Measurements from ENCODE around the gene SAMD4B.
"Not testable (repeated sequence)": the region's sequence is repeated elsewhere in the genome, so short reads cannot be mapped to it uniquely, and the experiment has no call there.

Gene SAMD4B

DNA sequence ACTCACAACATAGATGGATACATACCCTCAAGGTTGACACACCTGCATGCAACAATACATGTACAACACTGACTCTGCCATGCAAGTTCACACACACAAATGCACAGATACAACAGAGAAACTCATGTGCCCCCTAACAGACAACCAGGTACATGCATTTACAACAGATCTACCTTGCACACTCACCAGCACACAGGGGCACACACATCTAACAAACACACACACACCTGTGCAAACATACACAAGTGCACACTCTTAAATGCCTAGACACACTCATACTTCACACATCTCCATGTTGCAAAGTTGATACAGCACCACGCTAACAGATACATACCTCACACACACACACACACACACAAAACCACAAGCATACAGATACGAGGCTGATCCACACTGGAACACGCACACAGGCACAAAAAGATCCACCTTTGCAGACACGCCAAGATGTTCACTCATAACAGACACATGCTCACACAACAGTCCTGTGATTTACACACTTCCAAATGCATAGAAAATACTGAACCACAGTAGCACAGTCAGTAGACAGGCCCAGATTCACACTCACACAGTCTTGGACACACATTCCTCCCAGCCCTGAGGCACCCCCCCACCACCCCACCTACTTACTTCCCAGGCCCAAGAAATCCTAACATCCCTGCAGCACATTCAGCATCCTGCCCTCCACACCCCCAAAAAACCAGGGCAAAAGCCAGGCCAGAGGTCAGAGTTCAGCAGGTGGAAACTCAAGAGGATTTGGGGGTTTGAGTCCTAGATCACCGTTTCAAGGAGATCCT lies 22.9 kb upstream of the SAMD4B start:
- peak overlapping the region; percentile 21 to 47 for H3K4me3 Mint-ChIP-seq
- DNase-seq, result no peak
- H3K27me3 Mint-ChIP-seq, result peaks cover 12 to 18% of the 10 kb centered on the region in 2 donors
- peaks cover 19 to 20% of the 10 kb centered on the region in 2 donors for H3K4me1 Mint-ChIP-seq
- no peak for ATAC-seq (replicated peaks)
- H3K9me3 Mint-ChIP-seq, result no peaks in the 10 kb centered on the region
- H3K36me3 Mint-ChIP-seq, result peaks cover 1 to 2% of the 10 kb centered on the region in 2 donors
- H3K27ac Mint-ChIP-seq, result no peak overlapping the region

DNA sequence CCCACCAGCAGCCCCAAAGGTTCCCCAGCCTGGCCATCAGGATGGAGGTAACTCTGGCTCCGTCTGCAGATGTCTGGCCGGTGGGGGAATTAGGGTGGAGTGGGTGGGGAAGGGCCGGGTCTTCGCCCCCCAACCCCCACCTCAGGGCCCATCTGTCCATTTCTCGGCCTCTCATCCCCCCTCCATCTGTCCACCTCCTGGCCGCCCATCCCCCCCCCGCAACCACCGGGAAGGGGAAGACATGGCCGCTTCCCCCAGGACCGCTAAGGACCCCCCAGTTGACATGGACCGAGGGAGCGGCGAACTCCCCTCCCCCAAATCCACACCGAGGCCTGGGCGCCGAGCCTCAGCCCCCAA lies 22.4 kb upstream of the SAMD4B start:
- Mint-ChIP-seq H3K4me1 (peaks cover 19 to 20% of the 10 kb centered on the region in 2 donors), H3K27me3 (peaks cover 12 to 18% of the 10 kb centered on the region in 2 donors), H3K4me3 (peak overlapping the region; percentile 77 to 79), H3K27ac (no peak overlapping the region), H3K36me3 (peaks cover 0 to 1% of the 10 kb centered on the region in 2 donors), H3K9me3 (no peaks in the 10 kb centered on the region)
- DNase-seq, result no peak
- ATAC-seq (replicated peaks), result no peak

DNA sequence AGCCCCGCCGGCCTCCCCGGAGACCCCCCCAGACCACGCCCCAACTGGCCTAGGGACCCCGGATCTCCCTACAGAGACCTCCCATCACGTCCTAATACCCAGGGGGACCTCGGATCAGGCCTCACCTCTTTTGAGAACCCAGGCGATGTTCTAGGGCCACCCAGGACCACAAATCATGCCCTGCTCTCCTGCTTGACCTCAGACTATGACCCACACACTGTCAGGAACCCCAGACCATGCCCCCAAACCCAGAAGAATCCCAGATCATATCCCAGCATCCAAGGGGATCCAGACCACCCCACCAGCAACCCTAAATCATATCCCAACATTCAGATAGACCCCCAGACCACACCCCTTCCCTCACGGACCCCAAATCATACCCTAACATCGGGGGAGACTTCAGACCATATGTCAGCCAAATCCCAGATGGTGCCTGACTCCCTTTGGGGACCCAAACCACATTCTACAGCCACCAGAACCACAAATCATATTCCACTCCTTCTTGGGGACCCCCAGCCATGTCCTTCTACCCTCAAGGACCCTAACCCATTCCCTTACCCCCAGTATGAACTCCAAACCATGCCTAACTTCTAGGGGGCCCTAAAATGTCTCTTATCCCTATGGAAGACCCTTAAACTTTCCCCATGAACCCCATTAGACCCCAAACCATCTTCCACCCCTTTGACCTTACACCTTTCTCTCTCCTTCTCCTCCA lies 20.9 kb upstream of the SAMD4B start:
- Mint-ChIP-seq H3K4me3 (peak overlapping the region; percentile 78 to 83), H3K27me3 (peaks cover 12 to 18% of the 10 kb centered on the region in 2 donors), H3K27ac (peak overlapping the region; percentile 73), H3K4me1 (peaks cover 20% of the 10 kb centered on the region in 2 donors), H3K36me3 (peaks cover 4 to 6% of the 10 kb centered on the region in 2 donors), H3K9me3 (no peaks in the 10 kb centered on the region)
- no peak for DNase-seq
- peak in 1 of 2 donors; percentile 14 for ATAC-seq (replicated peaks)

DNA sequence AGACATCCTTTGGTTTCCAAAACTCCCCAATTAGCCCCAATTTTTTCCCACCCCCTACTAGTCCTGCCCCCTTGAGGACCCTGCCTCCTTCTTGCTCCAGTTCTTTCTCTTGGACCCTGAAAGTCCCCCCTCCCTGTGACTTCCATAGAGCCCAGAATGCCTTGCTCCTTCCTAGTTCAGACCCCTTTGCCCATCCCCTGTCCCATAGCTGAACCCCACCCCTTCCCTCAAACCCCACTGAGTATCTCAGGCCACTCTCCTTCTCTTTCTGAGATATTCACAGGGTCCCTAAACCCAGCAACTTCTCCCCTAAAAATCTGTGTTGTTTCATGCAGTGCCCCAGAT lies 20.4 kb upstream of the SAMD4B start:
- Mint-ChIP-seq H3K4me1 (peaks cover 20% of the 10 kb centered on the region in 2 donors), H3K9me3 (no peaks in the 10 kb centered on the region), H3K27ac (peak overlapping the region; percentile 73), H3K27me3 (peaks cover 12 to 18% of the 10 kb centered on the region in 2 donors), H3K36me3 (peaks cover 6 to 7% of the 10 kb centered on the region in 2 donors), H3K4me3 (peak overlapping the region; percentile 78 to 83)
- ATAC-seq (replicated peaks) (no peak), DNase-seq (no peak)

DNA sequence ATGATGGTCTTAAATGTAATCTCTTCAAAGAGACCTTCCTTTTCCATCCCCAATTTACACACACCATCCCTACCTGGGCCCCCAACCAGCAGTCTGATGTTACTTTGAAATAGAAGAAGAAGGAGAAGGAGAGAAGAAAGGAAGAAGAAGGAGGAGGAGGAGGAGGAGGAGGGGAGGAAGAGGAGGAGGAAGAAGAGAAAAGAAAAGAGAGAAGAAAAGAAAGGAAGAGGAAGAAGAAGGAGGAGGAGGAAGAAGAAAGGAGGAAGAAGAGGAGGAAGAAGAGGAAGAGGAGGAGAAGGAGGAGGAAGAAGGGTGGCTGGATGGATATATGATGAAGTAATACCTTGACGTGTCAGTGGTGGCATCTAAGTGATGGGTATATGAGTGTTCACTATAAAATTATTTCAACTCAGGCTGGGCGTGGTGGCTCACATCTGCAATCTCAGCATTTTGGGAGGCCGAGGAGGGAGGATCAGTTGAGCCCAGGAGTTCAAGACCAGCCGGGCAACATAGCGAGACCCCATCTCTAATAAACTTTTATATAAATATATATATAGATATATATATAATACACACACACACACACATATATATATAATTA lies 17.9 kb upstream of the SAMD4B start:
- Mint-ChIP-seq H3K4me3 (no peak overlapping the region), H3K4me1 (peaks cover 25 to 29% of the 10 kb centered on the region in 2 donors), H3K27me3 (peaks cover 5 to 15% of the 10 kb centered on the region in 2 donors), H3K27ac (no peak overlapping the region), H3K9me3 (no peaks in the 10 kb centered on the region), H3K36me3 (peaks cover 12 to 21% of the 10 kb centered on the region in 2 donors)
- DNase-seq (no peak), ATAC-seq (replicated peaks) (no peak)

DNA sequence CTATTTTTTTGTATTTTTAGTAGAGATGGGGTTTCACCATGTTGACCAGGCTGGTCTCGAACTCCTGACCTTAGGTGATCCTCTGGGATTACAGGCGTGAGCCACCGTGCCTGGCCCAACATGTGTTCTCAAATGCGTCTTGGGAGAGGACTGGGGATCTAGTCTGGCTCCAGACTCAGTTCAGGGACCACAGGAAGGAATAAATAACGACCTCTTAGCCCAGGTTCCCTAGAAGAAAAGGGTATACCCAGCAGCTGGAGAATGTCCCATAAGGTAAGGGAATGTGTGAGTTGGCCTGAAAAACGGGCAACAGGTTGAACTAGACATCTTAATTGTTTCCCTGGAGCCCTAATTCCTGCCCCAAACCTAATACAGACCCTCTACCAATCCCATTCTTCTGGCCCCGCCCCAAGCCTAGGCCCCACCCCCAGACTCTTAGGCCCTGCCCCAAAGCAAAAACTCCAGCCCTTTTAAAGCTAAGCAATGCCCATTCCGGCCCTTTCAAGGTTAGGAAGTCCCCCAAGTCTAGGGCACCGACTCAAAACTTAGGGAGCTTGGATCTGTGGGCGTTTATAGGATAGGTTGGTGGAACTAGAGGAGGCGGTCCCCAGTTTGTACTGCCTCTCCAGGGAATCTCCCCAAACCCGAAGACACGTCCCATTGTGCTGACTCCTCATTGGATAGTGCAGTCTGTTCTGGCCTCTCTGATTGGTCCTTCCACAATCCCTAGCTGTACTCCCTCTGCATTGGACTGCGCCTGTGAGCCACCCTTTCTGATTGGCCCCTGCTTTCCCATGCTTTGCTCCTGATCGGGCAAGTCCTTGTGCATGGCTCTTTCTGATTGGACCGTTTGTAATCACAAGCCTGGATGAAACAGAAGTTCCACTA lies 16.2 kb upstream of the SAMD4B start:
- Mint-ChIP-seq H3K36me3 (peaks cover 14 to 25% of the 10 kb centered on the region in 2 donors), H3K9me3 (no peaks in the 10 kb centered on the region), H3K4me3 (no peak overlapping the region), H3K4me1 (peaks cover 20 to 36% of the 10 kb centered on the region in 2 donors), H3K27me3 (peaks cover 0 to 6% of the 10 kb centered on the region in 2 donors), H3K27ac (peak overlapping the region; percentile 51)
- DNase-seq (no peak), ATAC-seq (replicated peaks) (peak in 1 of 2 donors; percentile 29)

DNA sequence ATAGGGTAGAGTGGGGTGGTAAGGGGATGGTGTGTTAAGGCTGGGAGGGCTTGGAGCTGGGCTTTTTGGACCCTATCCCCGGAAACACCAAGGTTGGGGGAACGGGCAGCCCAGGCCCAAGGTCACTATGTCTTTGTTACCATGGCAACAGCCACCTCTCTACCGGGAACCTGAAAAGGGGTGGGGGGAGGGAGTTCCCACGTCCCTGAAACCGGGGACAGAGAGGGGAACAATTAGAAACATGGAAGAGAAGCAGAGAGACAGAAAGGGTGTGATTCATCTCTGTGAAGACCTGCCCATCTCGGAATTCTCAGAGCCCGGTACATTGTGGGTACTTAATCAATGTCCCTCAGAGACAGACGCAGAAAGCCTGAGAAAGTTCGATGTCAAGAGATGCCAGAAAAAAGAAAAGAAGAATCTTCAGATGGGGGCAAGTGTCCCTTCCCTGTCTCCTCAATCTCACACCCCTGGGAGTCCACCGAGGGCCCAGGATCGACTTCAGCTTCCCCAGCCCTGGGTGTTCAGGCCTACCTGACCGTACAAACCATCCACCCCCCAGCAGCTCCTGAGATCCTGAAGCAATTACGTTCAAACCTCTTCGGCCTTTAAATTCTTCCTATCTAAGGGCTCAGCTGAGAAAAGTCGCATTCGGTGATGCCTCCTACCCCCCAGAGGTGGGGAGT lies 14.7 kb upstream of the SAMD4B start:
- Mint-ChIP-seq H3K36me3 (peaks cover 17 to 28% of the 10 kb centered on the region in 2 donors), H3K27me3 (no peaks in the 10 kb centered on the region), H3K4me3 (no peak overlapping the region), H3K27ac (no peak overlapping the region), H3K9me3 (no peaks in the 10 kb centered on the region), H3K4me1 (peaks cover 17 to 35% of the 10 kb centered on the region in 2 donors)
- peak in 1 of 2 donors; percentile 8 for ATAC-seq (replicated peaks)
- no peak for DNase-seq

DNA sequence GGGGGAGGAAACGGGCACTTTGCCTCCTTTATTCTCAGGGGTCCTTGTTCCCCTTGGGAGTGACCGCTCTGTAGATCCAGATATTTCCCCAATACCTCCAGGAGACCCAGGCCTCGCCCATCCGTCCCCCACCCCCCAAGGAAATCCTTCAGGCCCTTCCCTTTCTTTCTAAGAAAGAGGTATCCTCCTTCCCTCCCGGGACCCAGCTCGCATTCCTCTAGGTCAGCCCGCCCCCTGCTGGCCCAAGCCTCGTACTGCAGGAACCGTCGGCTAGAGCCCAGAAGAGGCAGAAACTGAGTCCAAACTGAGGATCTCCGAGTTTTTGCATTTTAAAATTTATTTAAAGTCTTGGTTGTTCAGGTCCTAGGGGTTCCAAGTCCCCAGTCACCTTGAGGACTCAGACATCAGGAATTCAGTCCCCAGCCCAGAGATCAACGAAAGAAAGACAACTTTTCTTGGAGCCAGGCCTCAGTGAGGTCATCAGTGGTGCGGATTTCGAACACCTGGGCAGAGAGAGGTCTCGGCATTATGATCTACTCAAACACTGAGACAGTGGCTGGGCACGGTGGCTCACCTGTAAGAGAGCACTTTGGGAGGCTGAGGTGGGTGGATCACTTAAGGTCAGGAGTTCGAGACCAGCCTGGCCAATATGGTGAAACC lies 14.0 kb upstream of the SAMD4B start:
- H3K36me3 Mint-ChIP-seq, result peaks cover 22 to 28% of the 10 kb centered on the region in 2 donors

DNA sequence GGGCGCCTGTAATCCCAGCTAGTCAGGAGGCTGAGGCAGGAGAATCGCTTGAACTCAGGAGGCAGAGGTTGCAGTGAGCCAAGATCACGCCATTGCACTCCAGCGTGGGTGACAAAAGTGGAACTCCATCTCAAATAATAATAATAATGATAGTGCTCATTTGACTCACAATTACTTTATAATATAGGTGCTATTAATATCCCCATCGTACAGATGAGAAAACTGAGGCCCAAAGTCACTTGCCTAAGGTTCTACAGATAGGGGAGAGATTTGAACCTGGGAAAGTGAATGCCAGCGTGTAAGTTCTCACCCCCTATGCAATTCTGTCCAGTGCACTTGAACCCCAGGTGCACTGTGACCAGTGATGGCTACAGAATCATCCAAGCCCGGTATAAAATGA lies 12.3 kb upstream of the SAMD4B start:
- Mint-ChIP-seq H3K27ac (peak overlapping the region; percentile 25), H3K4me1 (peaks cover 23 to 48% of the 10 kb centered on the region in 2 donors), H3K36me3 (peaks cover 23 to 29% of the 10 kb centered on the region in 2 donors), H3K4me3 (no peak overlapping the region), H3K9me3 (no peaks in the 10 kb centered on the region), H3K27me3 (no peaks in the 10 kb centered on the region)
- ATAC-seq (replicated peaks) (no peak), DNase-seq (no peak)

More for the DNA sequence above, 14.0 kb upstream of the SAMD4B start:
- DNase-seq (peak; percentile 48), ATAC-seq (replicated peaks) (peak; percentile 60 to 64)
- Mint-ChIP-seq H3K4me3 (no peak overlapping the region), H3K27me3 (no peaks in the 10 kb centered on the region), H3K9me3 (no peaks in the 10 kb centered on the region), H3K4me1 (peaks cover 21 to 41% of the 10 kb centered on the region in 2 donors), H3K27ac (peak overlapping the region; percentile 20)

DNA sequence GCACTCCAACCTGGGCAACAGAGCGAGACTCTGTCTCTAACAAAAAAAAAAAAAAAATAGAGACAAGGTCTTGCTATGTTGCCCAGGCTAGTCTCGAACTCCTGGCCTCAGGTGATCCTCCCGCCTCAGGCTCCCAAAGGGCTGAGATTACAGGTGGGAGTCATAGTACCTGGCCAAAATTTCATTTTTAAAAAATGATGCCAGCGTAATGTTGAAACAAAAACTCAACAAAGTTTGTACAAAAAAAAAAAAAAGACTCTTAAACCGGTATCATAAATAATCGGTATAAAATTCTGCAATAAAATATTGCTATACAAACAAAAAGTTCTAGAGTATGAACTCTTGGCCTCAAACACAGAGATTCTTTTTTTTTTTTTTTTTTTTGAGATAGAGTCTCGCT lies 9.9 kb upstream of the SAMD4B start:
- peaks cover 0 to 2% of the 10 kb centered on the region in 2 donors for H3K9me3 Mint-ChIP-seq
- no peak for DNase-seq
- H3K27me3 Mint-ChIP-seq, result no peaks in the 10 kb centered on the region
- no peak overlapping the region for H3K4me3 Mint-ChIP-seq
- H3K27ac Mint-ChIP-seq, result no peak overlapping the region
- peaks cover 31 to 62% of the 10 kb centered on the region in 2 donors for H3K4me1 Mint-ChIP-seq
- peaks cover 21 to 23% of the 10 kb centered on the region in 2 donors for H3K36me3 Mint-ChIP-seq
- ATAC-seq (replicated peaks), result no peak

DNA sequence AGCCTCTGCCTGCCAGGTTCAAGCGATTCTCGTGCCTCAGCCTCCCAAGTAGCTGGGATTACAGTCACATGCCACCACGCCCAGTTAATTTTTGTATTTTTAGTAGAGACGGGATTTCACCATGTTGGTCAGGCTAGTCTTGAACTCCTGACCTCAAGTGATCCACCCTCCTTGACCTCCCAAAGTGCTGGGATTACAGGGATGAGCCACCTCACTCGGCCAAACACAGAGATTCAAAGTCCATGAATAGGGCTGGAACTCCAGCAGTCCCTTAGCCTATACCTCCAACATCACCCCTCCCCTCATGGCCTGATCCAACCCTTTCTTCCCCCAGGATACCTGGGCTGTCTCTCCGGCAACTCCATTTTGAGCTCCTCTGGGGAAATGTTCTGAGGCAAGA lies 9.5 kb upstream of the SAMD4B start:
- Mint-ChIP-seq H3K27ac (peak overlapping the region; percentile 80), H3K4me1 (peaks cover 35 to 66% of the 10 kb centered on the region in 2 donors), H3K36me3 (peaks cover 21 to 23% of the 10 kb centered on the region in 2 donors)
- H3K9me3 Mint-ChIP-seq; H3K27me3 Mint-ChIP-seq; DNase-seq; H3K4me3 Mint-ChIP-seq; ATAC-seq (replicated peaks): not testable (repeated sequence)

DNA sequence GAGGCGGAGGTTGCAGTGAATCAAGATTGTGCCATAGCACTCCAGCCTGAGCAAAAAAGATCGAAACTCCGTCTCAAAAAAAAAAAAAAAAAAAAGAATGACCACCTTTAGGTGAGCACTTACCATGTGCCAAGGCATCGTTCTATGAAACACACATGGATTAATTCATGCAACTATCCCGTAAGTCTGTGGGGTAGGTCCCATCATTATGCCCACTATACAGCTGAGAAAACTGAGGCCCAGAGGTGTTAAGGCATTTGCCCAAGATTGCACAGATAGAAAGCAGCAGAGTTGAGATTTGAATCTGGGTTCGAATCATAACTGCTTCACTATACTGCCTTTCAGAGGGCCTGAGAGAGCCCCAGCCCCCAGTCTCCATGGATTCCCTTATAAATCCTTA lies 8.7 kb upstream of the SAMD4B start:
- H3K36me3 Mint-ChIP-seq, result peaks cover 17 to 20% of the 10 kb centered on the region in 2 donors
- H3K4me1 Mint-ChIP-seq, result peaks cover 34 to 66% of the 10 kb centered on the region in 2 donors
- H3K27me3 Mint-ChIP-seq, result no peaks in the 10 kb centered on the region
- ATAC-seq (replicated peaks) (no peak), DNase-seq (no peak)
- no peak overlapping the region for H3K4me3 Mint-ChIP-seq
- H3K27ac Mint-ChIP-seq, result no peak overlapping the region
- H3K9me3 Mint-ChIP-seq, result peaks cover 0 to 2% of the 10 kb centered on the region in 2 donors

Data from stimulated activated naive B cell treated with anti-CD40 and anti-IgM and Interleukin-4, amounts not matched to agents 10 μg/mL and 1 μg/mL and 100 μg/mL, for 72 hours (primary cell).